ENCODE data around the gene FBXL15.

The FBXL15 gene

DNA sequence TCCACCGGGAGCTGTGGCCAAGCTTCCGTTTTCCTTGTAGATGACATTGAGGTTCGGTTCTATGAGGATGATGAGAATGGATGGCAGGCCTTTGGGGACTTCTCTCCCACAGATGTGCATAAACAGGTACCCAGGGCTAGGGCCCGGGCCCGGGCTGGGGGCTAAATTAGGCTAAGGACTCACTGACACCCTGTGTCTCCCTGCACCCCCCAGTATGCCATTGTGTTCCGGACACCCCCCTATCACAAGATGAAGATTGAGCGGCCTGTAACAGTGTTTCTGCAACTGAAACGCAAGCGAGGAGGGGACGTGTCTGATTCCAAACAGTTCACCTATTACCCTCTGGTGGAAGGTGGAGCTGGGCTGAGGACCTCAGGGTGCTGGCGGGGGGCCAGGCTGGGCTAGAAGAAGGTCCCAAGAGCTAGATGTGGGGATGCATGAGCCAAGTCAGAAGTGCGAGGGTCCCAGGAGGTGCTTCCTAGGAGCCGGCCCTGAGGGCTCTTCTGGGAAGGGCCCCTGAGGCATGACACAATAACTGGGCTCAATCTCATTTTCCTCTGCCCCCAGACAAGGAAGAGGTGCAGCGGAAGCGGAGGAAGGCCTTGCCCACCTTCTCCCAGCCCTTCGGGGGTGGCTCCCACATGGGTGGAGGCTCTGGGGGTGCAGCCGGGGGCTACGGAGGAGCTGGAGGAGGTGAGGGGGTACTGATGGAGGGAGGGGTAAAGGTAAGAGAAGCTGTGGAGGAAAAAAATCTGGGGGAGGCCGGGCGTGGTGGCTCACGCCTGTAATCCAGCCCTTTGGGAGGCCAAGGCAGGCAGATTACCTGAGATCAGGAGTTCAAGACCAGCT lies 22.2 kb upstream of the FBXL15 start:
- no peak for DNase-seq

DNA sequence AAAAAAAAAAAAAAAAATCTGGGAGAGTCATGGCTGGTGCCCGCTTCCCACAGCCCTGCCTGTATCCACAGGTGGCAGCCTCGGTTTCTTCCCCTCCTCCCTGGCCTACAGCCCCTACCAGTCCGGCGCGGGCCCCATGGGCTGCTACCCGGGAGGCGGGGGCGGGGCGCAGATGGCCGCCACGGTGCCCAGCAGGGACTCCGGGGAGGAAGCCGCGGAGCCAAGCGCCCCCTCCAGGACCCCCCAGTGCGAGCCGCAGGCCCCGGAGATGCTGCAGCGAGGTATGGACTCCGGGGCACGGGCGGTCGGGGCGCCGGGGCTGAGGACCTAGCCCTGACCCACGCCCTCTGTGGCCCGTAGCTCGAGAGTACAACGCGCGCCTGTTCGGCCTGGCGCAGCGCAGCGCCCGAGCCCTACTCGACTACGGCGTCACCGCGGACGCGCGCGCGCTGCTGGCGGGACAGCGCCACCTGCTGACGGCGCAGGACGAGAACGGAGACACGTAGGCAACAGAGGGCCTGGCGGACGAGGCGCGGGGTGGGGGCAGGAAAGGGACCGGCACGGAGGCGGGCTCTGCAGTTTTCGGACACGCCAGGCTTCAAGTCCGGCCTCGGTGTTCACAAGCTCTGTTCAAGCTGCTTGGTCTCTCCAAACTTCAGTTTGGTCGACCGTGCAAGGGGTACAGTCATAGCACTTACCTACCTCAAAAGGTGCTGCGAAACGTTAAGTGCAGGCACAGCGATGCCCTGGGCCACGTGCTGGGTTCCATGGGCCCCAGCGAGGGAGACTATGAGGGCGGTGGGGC lies 21.2 kb upstream of the FBXL15 start:
- peak; percentile 77 for DNase-seq

DNA sequence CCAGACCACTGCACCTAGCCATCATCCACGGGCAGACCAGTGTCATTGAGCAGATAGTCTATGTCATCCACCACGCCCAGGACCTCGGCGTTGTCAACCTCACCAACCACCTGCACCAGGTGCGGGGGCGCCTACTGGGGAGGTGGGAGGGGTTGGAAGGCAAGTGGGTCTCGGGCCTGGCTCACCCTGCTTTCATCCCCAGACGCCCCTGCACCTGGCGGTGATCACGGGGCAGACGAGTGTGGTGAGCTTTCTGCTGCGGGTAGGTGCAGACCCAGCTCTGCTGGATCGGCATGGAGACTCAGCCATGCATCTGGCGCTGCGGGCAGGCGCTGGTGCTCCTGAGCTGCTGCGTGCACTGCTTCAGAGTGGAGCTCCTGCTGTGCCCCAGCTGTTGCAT lies 20.6 kb upstream of the FBXL15 start:
- peak; percentile 63 for DNase-seq

DNA sequence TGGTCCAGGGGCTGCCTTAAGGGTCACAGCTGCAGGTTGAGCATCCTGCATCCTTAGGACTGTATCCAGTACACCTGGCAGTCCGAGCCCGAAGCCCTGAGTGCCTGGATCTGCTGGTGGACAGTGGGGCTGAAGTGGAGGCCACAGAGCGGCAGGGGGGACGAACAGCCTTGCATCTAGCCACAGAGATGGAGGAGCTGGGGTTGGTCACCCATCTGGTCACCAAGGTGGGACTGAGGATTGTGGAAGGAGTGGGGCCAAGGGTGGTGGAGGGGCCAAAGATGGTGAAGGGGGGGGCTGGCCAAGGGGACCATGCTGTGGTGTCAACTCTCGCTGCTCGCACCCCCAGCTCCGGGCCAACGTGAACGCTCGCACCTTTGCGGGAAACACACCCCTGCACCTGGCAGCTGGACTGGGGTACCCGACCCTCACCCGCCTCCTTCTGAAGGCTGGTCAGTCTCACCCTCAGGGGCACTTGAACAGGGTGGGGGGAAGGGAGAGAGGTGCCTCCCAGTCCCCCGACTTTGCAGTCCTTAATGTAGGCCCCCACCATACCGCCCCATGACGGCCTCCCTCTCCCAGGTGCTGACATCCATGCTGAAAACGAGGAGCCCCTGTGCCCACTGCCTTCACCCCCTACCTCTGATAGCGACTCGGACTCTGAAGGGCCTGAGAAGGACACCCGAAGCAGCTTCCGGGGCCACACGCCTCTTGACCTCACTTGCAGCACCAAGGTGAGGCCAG lies 19.9 kb upstream of the FBXL15 start:
- no peak for DNase-seq

DNA sequence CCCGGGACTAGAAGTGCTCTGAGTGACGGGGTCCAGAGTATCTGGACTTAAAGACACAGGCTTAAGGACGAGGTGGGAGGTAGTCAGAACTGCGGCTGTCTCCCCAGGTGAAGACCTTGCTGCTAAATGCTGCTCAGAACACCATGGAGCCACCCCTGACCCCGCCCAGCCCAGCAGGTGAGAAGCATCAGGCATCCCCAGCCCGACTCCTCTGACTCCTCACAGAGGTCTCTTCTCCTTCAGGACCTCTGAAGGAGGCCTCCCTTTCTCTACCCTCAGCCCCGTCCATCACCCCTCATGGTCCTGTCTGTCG lies 19.3 kb upstream of the FBXL15 start:
- DNase-seq = no peak

DNA sequence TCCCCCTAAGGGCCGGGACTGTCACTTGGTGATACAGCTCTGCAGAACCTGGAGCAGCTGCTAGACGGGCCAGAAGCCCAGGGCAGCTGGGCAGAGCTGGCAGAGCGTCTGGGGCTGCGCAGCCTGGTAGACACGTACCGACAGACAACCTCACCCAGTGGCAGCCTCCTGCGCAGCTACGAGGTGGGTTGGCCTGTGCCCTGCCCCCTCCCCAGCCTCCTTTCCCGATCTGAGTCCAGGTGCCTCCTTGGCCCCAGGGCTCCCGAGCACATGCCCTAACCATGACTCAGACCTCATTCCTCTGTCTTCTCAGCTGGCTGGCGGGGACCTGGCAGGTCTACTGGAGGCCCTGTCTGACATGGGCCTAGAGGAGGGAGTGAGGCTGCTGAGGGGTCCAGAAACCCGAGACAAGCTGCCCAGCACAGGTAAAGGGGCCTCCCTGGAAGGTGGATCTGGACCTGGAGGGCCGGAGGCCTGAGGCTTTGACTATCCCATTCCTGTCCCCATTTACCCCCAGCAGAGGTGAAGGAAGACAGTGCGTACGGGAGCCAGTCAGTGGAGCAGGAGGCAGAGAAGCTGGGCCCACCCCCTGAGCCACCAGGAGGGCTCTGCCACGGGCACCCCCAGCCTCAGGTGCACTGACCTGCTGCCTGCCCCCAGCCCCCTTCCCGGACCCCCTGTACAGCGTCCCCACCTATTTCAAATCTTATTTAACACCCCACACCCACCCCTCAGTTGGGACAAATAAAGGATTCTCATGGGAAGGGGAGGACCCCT lies 18.7 kb upstream of the FBXL15 start:
- no peak for DNase-seq

DNA sequence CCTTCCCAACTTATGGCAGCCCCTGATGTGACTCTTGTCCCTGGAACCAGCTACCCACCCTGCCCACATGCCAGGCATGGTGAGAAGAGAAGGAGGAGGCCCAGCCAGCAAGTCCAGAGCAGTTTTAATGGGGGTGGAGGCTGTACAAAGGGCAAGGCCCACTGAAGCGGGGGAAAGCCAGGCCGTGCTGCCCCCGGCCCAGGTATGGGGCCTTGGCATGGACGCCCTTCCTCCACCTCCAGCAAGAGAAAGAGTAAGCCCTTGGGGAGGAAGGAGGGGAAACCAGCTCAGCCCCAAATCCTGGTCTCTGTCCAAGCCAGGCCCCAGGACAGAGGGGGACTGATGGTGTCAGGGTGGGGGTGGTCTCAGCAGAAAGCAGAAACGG lies 18.1 kb upstream of the FBXL15 start:
- DNase-seq = no peak

DNA sequence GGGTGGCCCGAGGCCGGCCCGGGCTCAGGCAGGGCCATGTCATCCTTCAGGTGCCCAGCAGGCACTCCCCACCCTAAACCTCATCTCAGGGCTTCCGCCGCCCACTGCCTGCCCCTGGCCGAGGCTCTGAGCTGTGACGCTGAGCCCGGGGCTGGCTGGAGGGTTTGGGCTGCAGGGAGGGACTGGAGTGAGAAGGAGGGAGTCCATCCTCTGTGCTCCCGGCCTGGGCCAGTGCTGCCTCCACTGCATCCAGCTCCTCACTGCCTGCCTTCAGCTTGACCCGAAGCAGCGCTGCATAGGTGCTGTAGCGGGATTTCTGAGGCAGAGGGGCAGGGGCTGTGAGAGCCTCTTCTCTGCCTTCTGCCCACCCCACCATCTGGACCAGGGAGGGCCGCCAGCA lies 17.5 kb upstream of the FBXL15 start:
- no peak for DNase-seq

DNA sequence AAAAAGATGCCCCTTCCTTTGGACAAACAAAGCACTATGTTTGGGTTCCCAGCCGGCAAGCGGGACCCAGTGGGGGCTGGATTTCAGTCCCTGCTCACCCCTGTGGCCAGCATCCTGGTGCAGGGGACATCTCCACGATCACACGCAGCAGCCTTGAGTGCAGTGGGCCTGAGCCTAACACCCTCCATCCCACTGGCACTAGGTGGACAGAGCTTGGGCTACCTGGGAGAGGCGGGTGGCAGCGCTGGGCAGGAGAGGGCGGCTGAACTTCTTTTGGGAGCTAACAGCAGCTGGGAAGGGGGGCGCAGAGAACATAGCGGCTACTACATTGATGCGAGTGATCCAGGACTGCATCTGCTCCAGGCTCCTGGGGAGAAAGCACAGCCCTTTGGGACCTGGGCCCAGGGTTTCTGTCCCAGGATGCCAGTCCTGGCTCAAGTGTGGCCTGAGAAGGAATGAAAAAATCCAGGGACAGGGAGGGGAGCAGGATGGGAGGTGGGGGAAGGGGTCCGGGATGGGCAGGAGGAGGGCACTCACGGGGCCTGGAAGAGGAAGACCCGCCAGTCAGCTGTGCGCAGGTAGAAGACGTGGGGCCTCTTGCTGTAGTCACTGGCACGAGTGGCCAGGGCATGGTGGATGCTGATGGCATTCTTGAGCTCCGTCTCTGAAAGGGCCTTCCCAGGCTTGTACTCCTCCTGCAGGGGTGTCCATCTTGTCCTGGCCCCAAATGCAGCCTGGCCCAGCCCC lies 16.1 kb upstream of the FBXL15 start:
- no peak for DNase-seq

DNA sequence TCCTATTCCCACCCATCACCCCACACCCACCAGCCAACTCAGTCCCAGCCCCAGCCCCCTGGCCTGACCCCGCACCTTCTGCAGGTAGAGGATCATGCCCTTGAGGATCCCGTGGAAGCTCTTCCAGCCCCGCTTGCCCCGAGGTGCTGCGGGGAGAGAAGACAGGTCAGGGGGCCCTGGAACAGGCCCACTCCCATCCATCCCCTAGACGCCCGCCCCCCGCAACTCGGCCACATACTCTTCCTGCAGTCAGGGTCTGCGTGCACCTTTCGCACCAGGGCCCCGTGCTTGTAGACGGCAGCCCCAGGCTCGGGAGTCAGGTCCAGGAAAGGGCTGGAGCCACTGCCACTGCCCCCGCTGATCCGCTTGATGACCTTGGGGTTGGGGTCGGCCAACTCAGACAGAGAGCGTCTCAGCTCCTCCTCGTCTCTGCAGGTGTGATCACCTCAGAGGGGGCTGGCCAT lies 15.5 kb upstream of the FBXL15 start:
- no peak for DNase-seq

DNA sequence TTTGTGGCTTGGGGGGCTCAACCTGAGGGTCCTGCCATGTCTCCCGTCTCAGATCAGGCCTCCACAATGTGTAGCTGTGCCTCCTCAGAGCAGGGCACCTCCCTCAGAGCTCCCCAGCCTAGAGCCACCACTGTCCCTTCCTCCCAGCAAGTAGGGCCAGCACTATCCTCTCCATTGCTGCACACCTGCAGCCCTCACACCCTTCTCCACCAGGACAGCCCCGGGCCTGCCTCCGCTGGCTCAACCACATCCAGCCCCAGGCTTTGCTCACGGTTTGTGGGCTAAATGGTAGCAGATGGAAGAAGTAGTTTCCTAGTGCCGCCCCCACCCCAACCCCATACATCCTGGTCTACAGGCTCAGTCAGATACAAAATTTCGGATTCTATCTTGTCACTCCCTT lies 15.0 kb upstream of the FBXL15 start:
- DNase-seq = no peak

DNA sequence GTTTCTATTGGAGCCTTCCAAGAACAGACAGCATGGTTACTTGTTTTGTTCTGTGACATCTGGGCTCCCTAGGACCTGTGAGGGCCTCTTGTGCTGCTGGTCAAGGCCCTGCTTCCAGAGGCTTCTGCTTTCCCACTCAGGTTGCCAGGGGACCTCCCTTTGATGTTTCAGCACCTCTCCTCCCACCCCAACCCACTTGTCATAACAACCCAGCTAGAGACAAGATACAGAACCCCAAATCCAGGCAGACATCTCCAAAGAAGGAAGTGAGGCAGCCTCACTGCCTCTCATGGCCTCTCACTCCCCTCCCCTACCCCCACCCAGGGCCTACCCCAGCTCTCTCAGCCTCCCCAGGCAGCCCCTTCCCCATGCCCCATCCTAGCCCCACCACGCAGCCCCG lies 13.8 kb upstream of the FBXL15 start:
- DNase-seq = no peak

DNA sequence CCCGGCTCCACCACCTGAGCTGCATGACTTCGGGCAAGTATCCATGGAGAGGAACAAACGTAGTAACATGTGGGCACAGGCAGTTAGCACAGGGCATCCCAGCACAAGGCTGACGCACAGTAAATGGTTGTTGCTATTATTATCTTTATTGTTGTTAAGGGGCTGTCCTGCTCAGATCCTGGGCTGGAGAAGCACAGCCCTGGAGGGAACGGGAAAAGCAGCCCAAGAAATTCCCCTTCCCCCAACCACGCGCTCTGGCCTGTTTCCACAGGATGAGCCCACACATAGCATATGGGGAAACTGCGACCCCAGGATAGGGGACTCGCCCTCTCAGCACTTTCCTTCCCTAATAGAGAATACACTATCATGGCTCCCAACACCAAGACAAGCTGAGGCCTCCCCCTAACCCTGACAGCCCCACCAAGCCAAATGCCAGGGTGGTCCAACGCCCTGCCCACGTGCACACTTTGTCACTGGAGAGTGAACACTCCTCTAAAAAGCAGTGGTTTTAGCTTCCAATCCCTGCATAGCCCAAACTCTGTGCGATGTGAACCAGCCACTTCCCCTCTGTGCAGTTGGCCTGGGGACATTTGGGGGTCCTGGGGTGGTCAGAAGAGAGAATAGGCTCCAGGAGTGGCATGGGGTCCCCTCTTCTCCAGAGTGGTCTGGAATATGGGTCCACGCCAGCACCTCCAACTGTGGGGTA lies 13.1 kb upstream of the FBXL15 start:
- no peak for DNase-seq

DNA sequence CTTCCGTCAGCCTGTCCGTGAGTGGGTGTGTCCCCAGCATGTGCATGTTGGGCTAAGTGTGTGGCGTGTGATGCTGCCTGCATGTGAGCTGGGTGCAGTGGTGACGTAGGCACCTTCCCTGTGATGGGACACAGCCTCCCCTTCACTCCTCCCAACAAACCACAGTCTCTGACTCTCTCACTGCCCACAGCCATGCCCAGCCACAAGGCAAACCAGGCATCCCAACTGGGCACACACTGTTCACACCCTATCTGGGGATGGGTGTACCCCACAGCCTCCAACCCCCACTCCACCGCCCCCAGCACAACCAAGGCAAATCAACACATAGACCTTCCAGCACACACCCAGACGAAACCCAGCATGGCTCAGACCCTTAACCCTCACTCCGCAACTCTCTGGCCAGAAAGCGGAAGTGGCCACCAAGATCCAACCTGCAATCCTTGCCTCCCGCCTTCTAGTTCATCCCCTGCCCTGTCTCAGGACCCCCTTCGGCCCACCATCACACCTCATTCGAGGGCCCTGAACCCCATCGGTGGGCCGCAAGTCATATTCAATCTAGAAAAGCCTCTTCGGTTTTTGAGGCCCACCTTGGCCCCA lies 12.4 kb upstream of the FBXL15 start:
- DNase-seq = no peak

DNA sequence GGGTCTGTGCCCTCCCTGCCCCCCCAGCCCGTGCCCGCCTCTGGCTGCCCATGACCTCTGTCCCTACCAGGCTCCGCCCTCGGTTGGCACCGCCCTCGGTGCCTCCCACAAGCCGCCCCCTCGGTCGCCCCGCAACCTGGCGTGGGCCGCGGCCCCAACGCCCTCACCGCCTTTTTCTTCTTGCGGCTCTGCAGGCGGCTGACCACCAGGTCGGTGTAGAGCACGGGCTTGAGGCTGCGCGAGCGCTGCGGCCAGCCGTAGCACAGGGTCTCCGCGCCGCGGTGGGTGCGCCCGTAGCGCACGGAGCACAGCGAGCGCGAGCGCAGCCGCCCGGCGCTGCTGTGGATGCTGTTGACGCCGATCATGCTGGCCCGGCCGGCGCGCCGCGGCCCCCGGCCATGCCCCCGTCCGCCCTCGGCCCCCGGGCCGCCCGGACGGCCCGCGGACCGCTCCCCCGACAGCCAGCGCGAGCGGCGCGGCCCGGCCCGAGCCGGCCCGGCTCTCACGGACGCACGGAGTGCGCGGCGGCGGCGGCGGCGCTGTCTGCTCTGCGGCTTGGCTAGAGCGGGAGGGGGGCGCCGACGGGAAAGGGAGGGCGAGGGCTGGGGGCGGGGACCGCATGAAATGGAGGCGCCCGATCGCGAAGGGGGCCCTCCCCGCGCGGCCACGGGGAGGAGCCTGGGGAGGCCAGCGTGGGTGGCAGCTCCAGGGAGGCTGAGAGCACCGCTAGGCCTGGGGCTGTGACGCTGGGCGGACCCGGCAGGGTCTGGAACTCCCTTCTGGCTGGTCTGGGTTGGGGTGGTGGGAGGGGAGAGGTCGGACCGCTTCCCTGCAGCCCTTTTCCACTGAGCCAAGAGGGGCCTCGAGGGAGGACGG lies 11.7 kb upstream of the FBXL15 start:
- peak; percentile 4 for DNase-seq

DNA sequence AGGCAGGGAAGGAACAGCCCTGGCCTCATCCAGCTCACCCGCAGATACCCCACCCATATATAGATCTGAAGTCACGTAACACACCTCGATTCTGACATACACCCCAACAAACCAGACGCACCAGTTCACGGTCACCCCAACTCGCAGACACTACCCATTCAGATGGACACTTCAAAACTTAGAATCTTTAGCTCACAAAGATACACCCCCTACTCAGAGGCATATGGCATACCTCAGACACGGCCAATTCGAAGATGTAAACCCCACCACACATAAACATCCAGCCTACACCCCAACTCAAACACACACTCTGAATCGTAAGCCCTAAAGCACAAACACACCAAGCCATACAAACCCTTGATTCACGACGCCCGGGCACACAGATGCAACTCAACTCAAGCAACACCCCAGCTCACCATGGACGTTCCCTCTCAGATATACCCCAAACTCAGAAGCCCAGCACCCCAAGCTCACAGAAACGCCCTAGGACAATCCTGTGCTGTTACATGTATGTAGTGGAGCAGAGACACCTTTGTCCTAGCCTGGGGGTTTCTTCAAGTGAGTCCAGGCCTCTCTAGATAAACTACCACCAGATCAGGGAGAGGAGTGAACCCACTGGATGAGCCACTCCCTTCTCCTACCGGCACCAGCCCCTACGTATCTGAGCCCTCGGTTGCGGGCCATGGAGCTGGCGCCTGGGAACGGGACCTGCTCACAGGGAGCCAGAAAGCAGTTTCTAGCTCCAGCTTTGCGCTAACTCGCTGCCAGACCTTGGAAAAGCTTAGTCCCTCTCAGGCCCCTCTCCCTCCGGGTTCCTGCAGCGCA lies 10.8 kb upstream of the FBXL15 start:
- peak; percentile 1 for DNase-seq

DNA sequence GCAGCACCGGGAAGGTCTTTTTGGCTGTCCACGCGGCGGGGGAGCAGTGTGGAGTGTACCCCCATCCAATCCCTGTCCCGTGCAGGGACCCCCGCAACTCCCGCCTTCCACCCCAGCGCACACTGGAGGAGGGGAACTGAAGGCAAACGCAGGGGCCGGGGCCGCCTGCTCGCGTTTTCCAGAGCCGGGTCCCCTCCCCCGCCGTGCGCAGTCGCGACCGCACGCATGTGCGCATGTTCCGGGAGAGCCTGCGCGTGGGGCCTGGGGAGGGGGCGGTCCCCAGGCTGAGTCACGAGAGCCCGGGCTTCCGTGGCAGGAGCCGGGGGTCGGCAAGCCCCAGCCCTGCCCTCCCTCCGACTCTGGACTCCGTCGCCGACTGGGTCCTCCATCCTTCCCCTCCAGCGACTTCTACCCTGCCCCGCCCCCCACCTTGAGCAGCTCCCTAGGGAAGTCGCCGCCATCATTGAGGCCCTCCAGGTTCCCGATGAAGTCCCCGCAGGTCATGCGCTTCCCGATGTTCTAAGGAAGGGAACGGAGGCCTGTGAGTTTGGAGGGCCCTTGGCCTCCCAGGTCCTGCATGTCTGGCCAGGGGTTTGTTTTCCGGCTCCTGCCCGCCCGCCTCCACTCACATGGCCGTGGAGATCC lies 10.1 kb upstream of the FBXL15 start:
- no peak for DNase-seq

Measured in NCI-H2171 treated with DMSO at 0.1 percent for 48 hours (cell line).